HFF-Myc (cell line): Measurements from ENCODE around the gene CYP4V2.

Experiments
- DNase-seq: peaks from one replicate; pipeline ENCODE4 v3.0.0-alpha.2; 2011; ENCODE audit warnings: low read depth; ENCODE audit errors: extremely low read depth
- H3K4me3 ChIP-seq: replicated peaks from 2 replicates; pipeline ENCODE4 v1.5.1; 2011; ENCODE audit warnings: low read depth, mild to moderate bottlenecking, control low read depth, low read length
- CTCF ChIP-seq: IDR thresholded peaks from 2 replicates; pipeline ENCODE4 v1.5.1; 2012; ENCODE audit warnings: mild to moderate bottlenecking, low read depth, low read length, control low read depth; ENCODE audit errors: missing control alignments

CYP4V2 gene

GRCh38 chr4:186150926-186151325 is 40.4 kb upstream of the CYP4V2 start:
- TF ChIP-seq CTCF, result no peak
- DNase-seq, result no peak
- no peak overlapping the region for H3K4me3 ChIP-seq

- no peak overlapping the region for H3K4me3 ChIP-seq
- no peak for DNase-seq
- TF ChIP-seq CTCF, result no peak
These were observed 39.9 kb upstream of the CYP4V2 start for GRCh38 chr4:186151499-186151898.

GRCh38 chr4:186158021-186158813 is 33.1 kb upstream of the CYP4V2 start:
- TF ChIP-seq CTCF, result no peak

GRCh38 chr4:186158966-186159365 is 32.4 kb upstream of the CYP4V2 start:
- no peak for DNase-seq
- TF ChIP-seq CTCF, result no peak

More at GRCh38 chr4:186158021-186158813, 33.1 kb upstream of the CYP4V2 start:
- DNase-seq, result no peak
- no peak overlapping the region for H3K4me3 ChIP-seq

GRCh38 chr4:186159613-186160012 is 31.8 kb upstream of the CYP4V2 start:
- no peak overlapping the region for H3K4me3 ChIP-seq
- no peak for DNase-seq
- TF ChIP-seq CTCF, result no peak

More at GRCh38 chr4:186158966-186159365, 32.4 kb upstream of the CYP4V2 start:
- no peak overlapping the region for H3K4me3 ChIP-seq

GRCh38 chr4:186161138-186161537 is 30.2 kb upstream of the CYP4V2 start:
- TF ChIP-seq CTCF, result no peak
- H3K4me3 ChIP-seq, result no peak overlapping the region
- DNase-seq, result no peak
